ENCODE data around the gene KLRC3.

GRCh38 chr12:10363658-10363913 lies 56.8 kb downstream of the KLRC3 start:
- TF ChIP-seq EZH2phosphoT487 (IDR thresholded peaks at IDR 0.05; ENCODE audit: borderline replicate concordance) (no peak), CTCF (conservative IDR thresholded peaks at IDR 0.05; ENCODE audit: low read length) (no peak)

Data from Loucy (cell line).